ENCODE data around the gene ZNF878. TPM values are rescaled to one million over a fixed set of nuclear protein-coding genes. Genes with fewer than 3 reads are reported as not detected.

The ZNF878 gene
- total and polyA plus RNA-seq, 9 of the 15 experiments (the other 6 are each of a cell fraction or from before 2014, with no cell fraction given) = 0.30 to 1.4 (median 0.50) TPM

- TF ChIP-seq GABPA (tag; conservative IDR thresholded peaks at IDR 0.05; ENCODE audit: low read depth) = peak; percentile 71
- TF ChIP-seq KLF16 (IDR thresholded peaks at IDR 0.05) = 0 out of 2 replicates have a peak, but pooled peaks have one; percentile 13
- no peak for TF ChIP-seq ARID3A (IDR thresholded peaks at IDR 0.05; ENCODE audit: borderline replicate concordance, low read depth, low read length)
- peak; percentile 27; the same call in 1 of the 2 replicates for TF ChIP-seq CREB3L1 (IDR thresholded peaks at IDR 0.05; ENCODE audit: borderline replicate concordance, low read depth)
- TF ChIP-seq HNRNPK (IDR thresholded peaks at IDR 0.05; ENCODE audit: low read depth, low read length, poor library complexity, severe bottlenecking) = no peak
- TF ChIP-seq RBBP5 (IDR thresholded peaks at IDR 0.05; ENCODE audit: borderline replicate concordance, insufficient read depth, low read length, poor library complexity, severe bottlenecking) = peak; percentile 34
- no peak for TF ChIP-seq RBM39 (optimal IDR thresholded peaks at IDR 0.05; ENCODE audit: low read depth, low read length)
- TF ChIP-seq HDAC8 (tag; IDR thresholded peaks at IDR 0.05) = no peak
- no peak for TF ChIP-seq NR2C1 (IDR thresholded peaks at IDR 0.05)
- 0 out of 2 replicates have a peak, but pooled peaks have one; percentile 41 for TF ChIP-seq NR2C1 (tag; IDR thresholded peaks at IDR 0.05)
- TF ChIP-seq ATF4 (CRISPR knock-in tag; IDR thresholded peaks at IDR 0.05) = no peak
- peak; percentile 98 for TF ChIP-seq SPI1 (IDR thresholded peaks at IDR 0.05; ENCODE audit: borderline replicate concordance, low read depth, low read length)
- TF ChIP-seq ZNF436 (CRISPR knock-in tag; IDR thresholded peaks at IDR 0.05) = no peak
- TF ChIP-seq NRF1 (conservative IDR thresholded peaks at IDR 0.05 in 1 of 2, IDR thresholded peaks at IDR 0.05 in 1 of 2) = peak in 1 of 2 experiments; percentile 41; a peak in 3 of 4 replicates
- no peak for TF ChIP-seq U2AF2 (optimal IDR thresholded peaks at IDR 0.05; ENCODE audit: low read depth, low read length)
- no peak for TF ChIP-seq JUNB (CRISPR knock-in tag; conservative IDR thresholded peaks at IDR 0.05)
- TF ChIP-seq SIRT6 (IDR thresholded peaks at IDR 0.05; ENCODE audit: low read depth, low read length) = no peak
- TF ChIP-seq ETV5 (CRISPR knock-in tag; IDR thresholded peaks at IDR 0.05; ENCODE audit: low read depth) = no peak; the same call in 1 of the 2 replicates
- TF ChIP-seq NR2C2 (CRISPR knock-in tag; IDR thresholded peaks at IDR 0.05) = no peak
- 0 out of 2 replicates have a peak, but pooled peaks have one; percentile 23 for TF ChIP-seq NR2C2 (tag; IDR thresholded peaks at IDR 0.05)
- peak; percentile 68 for TF ChIP-seq MEIS2 (IDR thresholded peaks at IDR 0.05; ENCODE audit: partially characterized antibody)
- TF ChIP-seq, protein P1, sequence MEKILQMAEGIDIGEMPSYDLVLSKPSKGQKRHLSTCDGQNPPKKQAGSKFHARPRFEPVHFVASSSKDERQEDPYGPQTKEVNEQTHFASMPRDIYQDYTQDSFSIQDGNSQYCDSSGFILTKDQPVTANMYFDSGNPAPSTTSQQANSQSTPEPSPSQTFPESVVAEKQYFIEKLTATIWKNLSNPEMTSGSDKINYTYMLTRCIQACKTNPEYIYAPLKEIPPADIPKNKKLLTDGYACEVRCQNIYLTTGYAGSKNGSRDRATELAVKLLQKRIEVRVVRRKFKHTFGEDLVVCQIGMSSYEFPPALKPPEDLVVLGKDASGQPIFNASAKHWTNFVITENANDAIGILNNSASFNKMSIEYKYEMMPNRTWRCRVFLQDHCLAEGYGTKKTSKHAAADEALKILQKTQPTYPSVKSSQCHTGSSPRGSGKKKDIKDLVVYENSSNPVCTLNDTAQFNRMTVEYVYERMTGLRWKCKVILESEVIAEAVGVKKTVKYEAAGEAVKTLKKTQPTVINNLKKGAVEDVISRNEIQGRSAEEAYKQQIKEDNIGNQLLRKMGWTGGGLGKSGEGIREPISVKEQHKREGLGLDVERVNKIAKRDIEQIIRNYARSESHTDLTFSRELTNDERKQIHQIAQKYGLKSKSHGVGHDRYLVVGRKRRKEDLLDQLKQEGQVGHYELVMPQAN (IDR thresholded peaks at IDR 0.05; ENCODE audit: borderline replicate concordance) = no peak
Measured at GRCh38 chr19:12092065-12092867, 39.5 kb upstream of the ZNF878 start (continued).

All from K562 (cell line).